Coronary artery (tissue), 2 donors: ENCODE results near the gene TTC39B.

ENCODE experiments used
- DNase-seq: peaks from one replicate; pipeline ENCODE4 v3.0.0-alpha.2; 2017; ENCODE audit warnings: low spot score
- H3K27ac ChIP-seq, 2 donors: fragments of 200-600 bp; sonication (generic); one replicate each; pipeline ENCODE4 v1.5.1; 2016 to 2019
- H3K4me3 ChIP-seq: fragments of 200-600 bp; sonication (generic); 2 replicates; pipeline ENCODE4 v1.5.1; 2016; ENCODE audit warnings: mild to moderate bottlenecking, moderate library complexity
- TF ChIP-seq, protein P1 (sequence below): fragments of 200-600 bp; sonication (generic); IDR thresholded peaks from one replicate; pipeline ENCODE4 v1.5.1; 2019; ENCODE audit warnings: antibody characterized with exemption

TTC39B gene

DNA sequence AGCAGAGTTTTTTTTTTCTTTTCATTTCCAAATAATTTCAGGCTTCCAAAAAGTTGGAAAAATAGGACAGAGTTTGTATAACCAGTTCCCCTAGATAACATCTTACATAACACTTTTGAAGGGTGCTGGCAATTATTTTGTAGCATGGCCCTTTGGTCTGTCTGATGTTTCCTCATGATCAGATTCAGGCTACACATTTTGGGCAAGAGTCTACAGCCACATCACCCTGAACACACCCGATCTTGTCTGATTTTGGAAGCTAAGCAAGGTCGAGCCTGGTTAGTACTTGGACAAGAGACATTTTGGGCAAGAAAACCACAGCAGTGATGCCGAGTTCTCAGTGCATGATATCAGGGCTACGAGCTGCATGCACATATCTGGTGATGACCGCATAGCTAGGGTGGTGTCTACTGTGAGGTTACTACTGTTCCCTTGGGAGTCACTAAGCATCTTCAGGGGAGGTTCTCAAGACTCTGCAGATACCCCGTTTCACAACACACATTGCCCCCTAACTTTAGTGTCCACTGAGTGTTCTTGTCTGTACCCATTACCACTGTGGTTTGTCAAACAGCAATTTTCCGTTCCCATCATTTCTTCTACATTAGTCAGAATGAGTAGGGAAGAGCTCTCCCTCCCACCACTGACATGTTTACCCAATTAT is 86.2 kb downstream of the TTC39B start:
- H3K4me3 ChIP-seq, result no peak overlapping the region

DNA sequence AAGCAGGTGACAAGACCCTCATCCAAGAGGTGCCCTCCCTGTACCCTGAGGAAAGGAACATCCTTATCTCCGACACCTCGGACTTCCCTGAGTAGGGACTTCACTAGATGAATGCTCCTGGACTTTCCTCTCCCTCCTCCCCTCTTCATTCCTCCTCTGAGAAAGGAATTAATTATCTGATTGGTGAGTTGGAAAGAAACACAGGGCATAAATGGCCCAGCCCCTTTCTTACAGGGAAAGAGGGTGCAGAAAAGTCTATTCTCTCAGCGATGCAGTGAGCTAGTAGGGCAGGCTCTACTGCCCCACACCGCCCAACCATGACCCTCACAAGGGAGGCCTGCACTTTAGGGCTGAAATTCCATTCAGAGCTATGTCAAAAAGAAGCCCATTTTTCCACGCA is 87.5 kb downstream of the TTC39B start:
- TF ChIP-seq, protein P1, sequence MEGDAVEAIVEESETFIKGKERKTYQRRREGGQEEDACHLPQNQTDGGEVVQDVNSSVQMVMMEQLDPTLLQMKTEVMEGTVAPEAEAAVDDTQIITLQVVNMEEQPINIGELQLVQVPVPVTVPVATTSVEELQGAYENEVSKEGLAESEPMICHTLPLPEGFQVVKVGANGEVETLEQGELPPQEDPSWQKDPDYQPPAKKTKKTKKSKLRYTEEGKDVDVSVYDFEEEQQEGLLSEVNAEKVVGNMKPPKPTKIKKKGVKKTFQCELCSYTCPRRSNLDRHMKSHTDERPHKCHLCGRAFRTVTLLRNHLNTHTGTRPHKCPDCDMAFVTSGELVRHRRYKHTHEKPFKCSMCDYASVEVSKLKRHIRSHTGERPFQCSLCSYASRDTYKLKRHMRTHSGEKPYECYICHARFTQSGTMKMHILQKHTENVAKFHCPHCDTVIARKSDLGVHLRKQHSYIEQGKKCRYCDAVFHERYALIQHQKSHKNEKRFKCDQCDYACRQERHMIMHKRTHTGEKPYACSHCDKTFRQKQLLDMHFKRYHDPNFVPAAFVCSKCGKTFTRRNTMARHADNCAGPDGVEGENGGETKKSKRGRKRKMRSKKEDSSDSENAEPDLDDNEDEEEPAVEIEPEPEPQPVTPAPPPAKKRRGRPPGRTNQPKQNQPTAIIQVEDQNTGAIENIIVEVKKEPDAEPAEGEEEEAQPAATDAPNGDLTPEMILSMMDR, result no peak
- DNase-seq, result no peak
- H3K4me3 ChIP-seq, result no peak overlapping the region
- no peak overlapping the region for H3K27ac ChIP-seq

More for the DNA sequence above, 86.2 kb downstream of the TTC39B start:
- TF ChIP-seq, protein P1, result no peak
- peak overlapping the region in 1 of 2 donors; percentile 21 for H3K27ac ChIP-seq
- no peak for DNase-seq

DNA sequence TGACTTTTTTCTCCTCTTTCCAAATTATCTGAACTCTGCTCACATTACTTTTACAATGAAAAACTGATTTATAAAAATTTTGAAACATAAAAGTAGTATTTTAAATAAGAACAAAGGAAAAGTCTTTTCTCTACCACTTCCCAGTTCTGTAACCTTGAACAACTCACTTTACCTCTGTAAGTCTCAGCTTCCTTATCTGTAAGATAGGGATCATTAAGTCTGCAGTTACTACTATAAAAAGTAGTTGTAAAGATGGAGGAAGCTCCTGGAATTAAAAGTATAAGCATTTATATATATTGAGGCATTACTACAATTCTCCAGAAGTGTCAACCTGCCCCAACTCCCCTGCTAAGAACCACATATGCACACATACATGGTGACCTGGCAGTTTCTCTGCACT is 88.0 kb downstream of the TTC39B start:
- TF ChIP-seq, protein P1, result no peak
- no peak for DNase-seq
- no peak overlapping the region for H3K27ac ChIP-seq
- H3K4me3 ChIP-seq, result no peak overlapping the region

DNA sequence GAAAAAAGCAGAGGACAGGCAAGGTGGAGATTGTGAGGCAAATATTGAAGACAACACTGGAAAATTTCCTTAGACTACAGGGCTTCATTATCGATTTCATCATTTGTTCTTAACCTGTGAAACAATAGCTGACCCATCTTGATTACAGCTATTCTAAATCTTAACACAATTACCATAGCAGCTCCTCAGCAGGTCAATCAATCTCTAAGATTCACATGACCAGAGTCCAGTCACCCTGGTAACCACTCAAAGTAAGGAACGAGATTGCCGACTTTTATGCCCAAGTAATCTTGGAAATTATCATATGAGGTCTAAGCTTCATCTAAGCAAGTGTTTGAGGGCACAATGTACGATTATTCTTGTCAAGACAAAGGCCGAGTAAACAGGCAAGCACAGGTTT is 93.8 kb downstream of the TTC39B start:
- H3K27ac ChIP-seq, result no peak overlapping the region
- DNase-seq, result no peak
- H3K4me3 ChIP-seq, result no peak overlapping the region
- TF ChIP-seq, protein P1, result no peak

DNA sequence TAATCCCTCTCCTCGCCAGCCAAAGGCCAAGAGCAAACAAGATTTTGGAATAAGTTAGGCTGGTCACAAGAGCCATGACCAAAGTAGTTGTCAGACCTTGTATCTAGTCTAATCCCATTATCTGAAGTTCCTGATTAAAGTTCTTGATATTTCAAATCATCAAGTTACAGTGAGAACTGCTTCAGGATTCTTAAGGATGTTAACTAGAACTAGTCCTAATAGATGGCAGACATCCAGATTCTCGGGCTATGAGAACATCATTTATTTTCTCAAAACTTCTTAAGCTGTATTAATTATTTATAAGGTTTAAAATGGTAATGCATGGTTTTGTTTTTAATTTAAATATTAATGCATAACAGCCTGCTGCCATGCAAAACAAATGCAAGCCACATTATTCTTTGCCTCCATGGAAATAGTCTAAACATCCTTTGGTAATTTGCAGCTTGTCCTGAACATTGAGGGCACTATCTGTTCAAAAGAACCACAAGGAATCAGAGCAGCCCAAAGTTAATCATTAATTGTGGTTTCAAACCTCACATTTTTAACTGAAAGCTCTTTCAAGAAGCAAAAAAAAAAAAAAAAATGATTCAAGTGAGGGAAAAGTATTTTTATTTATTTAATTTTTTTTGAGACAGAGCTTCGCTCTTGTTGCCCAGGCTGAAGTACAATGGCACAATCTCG is 95.1 kb downstream of the TTC39B start:
- Histone ChIP-seq H3K4me3 (no peak overlapping the region), H3K27ac (peak overlapping the region; percentile 49 to 83)
- TF ChIP-seq, protein P1, result no peak
- DNase-seq, result no peak

DNA sequence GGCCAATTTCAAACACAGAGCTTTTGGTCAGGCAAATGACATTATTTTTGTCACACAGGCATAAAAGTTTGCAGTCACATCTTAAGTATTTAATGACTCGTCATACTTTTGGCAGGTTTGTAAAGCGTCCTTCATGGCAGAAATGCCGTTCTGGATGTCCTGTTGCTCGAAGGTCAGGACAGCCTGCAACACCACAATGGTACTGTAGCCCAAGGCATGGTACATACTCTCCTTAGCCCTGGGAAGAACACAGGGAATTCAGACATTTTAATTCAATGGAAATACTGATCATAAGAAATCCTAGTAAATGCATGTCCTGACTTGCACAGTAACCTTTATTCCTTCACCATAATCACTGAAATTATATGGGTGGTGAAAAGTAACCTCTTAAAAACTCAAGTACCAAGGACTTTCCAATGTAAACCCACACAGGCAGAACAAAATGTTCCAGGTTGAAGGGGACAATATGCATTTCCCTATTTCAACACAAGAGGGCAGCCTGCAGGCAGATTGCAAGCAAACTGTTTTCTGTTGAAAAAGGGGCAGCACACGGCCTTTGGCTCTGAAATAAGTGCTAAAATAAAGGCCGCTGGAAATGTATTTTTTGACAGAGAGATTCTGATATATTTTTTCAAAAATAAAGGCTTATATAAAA is 95.7 kb downstream of the TTC39B start:
- peak overlapping the region; percentile 29 for H3K4me3 ChIP-seq
- TF ChIP-seq, protein P1, result peak; percentile 57
- DNase-seq, result peak; percentile 81
- H3K27ac ChIP-seq, result peak overlapping the region; percentile 58 to 83
